GM23248 (cell line): ENCODE results near the gene GCNT2.

Source experiments
- EZH2 ChIP-seq: fragments of 200-600 bp; sonication (generic); IDR thresholded peaks from 2 replicates; pipeline ENCODE4 v1.6.1; 2018; ENCODE audit warnings: antibody characterized with exemption, mild to moderate bottlenecking; ENCODE audit not compliant: insufficient read depth, poor library complexity, severe bottlenecking
- EZH2phosphoT487 ChIP-seq: fragments of 200-600 bp; sonication (generic); IDR thresholded peaks from 2 replicates; pipeline ENCODE4 v1.6.1; 2018; ENCODE audit warnings: antibody characterized with exemption, moderate library complexity, mild to moderate bottlenecking, low read depth; ENCODE audit not compliant: insufficient read depth

- TF ChIP-seq EZH2 (no peak), EZH2phosphoT487 (no peak)
Measured at GRCh38 chr6:10569392-10570127, 48.4 kb downstream of the GCNT2 start.
